Lower leg skin (tissue), 4 donors: ENCODE measurements around the gene OSGEP. TPM values are rescaled to one million over a fixed set of nuclear protein-coding genes. Genes with fewer than 3 reads are reported as not detected.

Source experiments
- DNase-seq, 2 donors: peaks; one replicate each; pipeline ENCODE4 v3.0.0-alpha.2; 2019; ENCODE audit warnings: low spot score in 2 of 2
- H3K4me3 ChIP-seq: fragments of 200-600 bp; sonication (generic); 2 replicates; pipeline ENCODE4 v1.5.1; 2017; ENCODE audit warnings: mild to moderate bottlenecking, low read depth; ENCODE audit not compliant: poor library complexity, severe bottlenecking
- POLR2A ChIP-seq, 2 donors: fragments of 450-650 bp; IDR thresholded peaks; one replicate each; pipeline ENCODE4 v1.6.1; 2016 to 2017; ENCODE audit warnings: antibody characterized with exemption in 2 of 2, mild to moderate bottlenecking in 1 of 2, moderate library complexity in 1 of 2
- WGBS, 2 donors: methylation state at CpG; one replicate each; pipeline ENCODE4 v1.1.5; 2018; 5-methylcytosine and 5-hydroxymethylcytosine counted together
- intact Hi-C: fragments of 100-400 bp; cut with DNase I; formaldehyde crosslinking; loops from one replicate; pipeline ENCODE4 v1.15.0; 2023; ENCODE audit warnings: low total_unique reads
- total RNA-seq, 4 donors: library from RNA; depleted of rRNA; stranded (reverse); fragments of >200 nt; gene quantifications; one replicate each; pipeline ENCODE4 v1.1.0, GENCODE V29; 2016
- TF ChIP-seq, protein P1 (sequence below), 3 donors: fragments of 450-650 bp; IDR thresholded peaks; one replicate each; pipeline ENCODE4 v1.5.1; 2016; ENCODE audit warnings: antibody characterized with exemption in 3 of 3, mild to moderate bottlenecking in 3 of 3, moderate library complexity in 2 of 3

The OSGEP gene
- total RNA-seq, 4 donors from 2014 or later: 13.8 to 54.5 (median 35.8) TPM

DNA sequence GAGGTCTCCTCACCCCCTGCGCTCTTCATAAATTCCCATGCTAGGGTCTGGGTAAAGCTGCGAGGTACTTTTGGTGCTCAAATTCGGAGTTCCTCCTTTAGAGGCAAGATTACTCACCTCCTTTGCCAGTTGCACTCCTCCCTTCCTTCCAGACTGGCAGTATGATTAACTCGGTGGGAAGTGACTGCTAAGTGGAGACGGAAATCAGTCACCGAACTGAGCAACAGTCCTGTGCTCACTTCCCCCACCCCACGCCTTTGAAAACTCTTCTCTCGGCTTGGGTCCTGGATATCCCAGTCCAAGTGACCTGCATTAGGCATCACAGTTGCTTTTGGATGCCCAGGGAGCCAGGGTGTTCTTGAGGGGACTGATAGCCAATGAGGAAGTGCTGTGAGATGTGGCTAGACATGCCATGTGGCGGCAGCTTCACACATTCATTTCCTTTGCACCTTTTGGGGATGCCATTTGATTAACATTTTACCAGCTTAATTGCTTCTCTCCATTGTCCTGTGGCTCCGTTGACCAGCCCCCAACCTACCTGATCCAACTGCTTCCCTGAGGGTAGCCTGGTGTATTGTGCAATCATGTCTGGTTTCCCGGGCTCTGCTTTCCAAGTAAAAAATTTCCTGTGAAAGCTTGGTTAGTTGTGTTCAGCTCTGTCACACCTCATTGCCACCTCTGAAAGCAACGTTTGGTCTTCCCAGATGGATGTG is 15.4 kb upstream of the OSGEP start:
- H3K4me3 ChIP-seq: peak overlapping the region; percentile 65
- WGBS, 2 donors: 1% methylated on average over 12 of the region's 12 CpGs
- intact Hi-C loops: loop anchor here (10.0 kb wide), 1 partner anchor 215 kb away; the partner anchor contains the start of genes ANG and RNASE4
- TF ChIP-seq POLR2A (IDR thresholded peaks at IDR 0.05): no peak
- TF ChIP-seq, protein P1, sequence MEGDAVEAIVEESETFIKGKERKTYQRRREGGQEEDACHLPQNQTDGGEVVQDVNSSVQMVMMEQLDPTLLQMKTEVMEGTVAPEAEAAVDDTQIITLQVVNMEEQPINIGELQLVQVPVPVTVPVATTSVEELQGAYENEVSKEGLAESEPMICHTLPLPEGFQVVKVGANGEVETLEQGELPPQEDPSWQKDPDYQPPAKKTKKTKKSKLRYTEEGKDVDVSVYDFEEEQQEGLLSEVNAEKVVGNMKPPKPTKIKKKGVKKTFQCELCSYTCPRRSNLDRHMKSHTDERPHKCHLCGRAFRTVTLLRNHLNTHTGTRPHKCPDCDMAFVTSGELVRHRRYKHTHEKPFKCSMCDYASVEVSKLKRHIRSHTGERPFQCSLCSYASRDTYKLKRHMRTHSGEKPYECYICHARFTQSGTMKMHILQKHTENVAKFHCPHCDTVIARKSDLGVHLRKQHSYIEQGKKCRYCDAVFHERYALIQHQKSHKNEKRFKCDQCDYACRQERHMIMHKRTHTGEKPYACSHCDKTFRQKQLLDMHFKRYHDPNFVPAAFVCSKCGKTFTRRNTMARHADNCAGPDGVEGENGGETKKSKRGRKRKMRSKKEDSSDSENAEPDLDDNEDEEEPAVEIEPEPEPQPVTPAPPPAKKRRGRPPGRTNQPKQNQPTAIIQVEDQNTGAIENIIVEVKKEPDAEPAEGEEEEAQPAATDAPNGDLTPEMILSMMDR (IDR thresholded peaks at IDR 0.05): no peak
- DNase-seq: peak; percentile 60 to 87

DNA sequence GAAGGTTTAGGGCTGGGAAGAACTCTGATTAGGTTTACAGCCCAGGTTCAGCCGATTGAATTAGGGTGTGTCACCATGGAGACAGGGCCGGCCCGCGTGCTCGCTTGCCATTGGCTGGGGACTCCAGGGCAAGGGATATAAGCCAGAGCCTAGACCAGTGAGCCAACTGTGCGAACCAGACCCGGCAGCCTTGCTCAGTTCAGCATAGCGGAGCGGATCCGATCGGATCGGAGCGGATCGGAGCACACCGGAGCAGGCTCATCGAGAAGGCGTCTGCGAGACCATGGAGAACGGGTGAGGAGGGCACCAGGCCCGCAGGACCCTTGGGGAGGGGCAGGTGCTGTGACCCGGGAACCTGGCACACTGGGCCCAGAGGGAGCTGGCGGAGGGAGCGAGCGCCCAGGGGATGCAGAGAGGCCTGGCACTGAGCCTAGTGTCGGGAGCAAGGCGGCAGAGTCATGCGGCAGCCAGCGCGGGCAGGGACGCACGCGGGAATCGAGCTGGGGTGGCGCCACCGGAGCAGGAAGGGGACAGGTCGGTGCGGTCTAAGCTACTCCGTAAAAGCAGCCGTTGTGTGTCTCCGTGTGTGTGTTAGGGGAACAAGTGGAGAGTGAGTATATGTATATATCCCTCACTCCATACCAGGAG is 14.8 kb upstream of the OSGEP start, which contains the start of gene PNP:
TSS of gene PNP (plus strand) at position 165 of the 648 bp plus-strand sequence. CDS start at position 284, 119 bp downstream.
- TF ChIP-seq, protein P1 (IDR thresholded peaks at IDR 0.05): no peak
- TF ChIP-seq POLR2A (IDR thresholded peaks at IDR 0.05): peak in 1 of 2 donors; percentile 33

DNA sequence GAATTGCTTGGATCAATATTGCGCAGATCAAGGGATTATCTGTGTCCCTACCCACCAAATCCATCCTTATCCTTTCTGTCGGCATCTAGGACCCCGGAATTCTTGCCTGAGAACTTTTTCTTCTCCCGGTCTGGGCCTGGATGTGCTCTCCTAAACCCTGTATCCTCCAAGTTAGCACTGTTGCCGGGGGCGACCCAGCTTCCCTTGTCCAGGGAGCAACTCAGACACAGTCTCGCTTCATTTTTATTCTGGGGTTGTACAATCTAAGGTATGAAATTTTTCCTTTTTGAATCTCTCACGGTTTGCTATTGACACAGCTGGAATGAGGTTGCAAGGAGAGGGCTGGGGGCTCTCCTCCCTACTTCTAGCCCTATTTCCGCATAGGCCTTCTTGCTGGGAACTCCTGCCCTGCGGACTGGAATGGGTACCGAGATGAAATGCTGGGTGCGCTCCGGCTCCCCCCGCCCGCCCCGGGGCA is 14.2 kb upstream of the OSGEP start:
- no peak for TF ChIP-seq POLR2A (IDR thresholded peaks at IDR 0.05)
- TF ChIP-seq, protein P1 (IDR thresholded peaks at IDR 0.05): no peak
- intact Hi-C loops: loop anchor here (10.0 kb wide), 1 partner anchor 216 kb away; the partner anchor contains the start of genes ANG and RNASE4
- WGBS, 2 donors: 26% methylated on average over 16 of the region's 16 CpGs
- DNase-seq: no peak
- no peak overlapping the region for H3K4me3 ChIP-seq

More for the DNA sequence above, 14.8 kb upstream of the OSGEP start, which contains the start of gene PNP:
- DNase-seq: peak; percentile 91 to 98
- intact Hi-C loops: loop anchor here (10.0 kb wide), 1 partner anchor 215 kb away; the partner anchor contains the start of genes ANG and RNASE4
- 0% methylated on average over 13 to 28 of the region's 40 CpGs for WGBS, 2 donors
- H3K4me3 ChIP-seq: peak within 1 kb of the TSS; percentile 65

DNA sequence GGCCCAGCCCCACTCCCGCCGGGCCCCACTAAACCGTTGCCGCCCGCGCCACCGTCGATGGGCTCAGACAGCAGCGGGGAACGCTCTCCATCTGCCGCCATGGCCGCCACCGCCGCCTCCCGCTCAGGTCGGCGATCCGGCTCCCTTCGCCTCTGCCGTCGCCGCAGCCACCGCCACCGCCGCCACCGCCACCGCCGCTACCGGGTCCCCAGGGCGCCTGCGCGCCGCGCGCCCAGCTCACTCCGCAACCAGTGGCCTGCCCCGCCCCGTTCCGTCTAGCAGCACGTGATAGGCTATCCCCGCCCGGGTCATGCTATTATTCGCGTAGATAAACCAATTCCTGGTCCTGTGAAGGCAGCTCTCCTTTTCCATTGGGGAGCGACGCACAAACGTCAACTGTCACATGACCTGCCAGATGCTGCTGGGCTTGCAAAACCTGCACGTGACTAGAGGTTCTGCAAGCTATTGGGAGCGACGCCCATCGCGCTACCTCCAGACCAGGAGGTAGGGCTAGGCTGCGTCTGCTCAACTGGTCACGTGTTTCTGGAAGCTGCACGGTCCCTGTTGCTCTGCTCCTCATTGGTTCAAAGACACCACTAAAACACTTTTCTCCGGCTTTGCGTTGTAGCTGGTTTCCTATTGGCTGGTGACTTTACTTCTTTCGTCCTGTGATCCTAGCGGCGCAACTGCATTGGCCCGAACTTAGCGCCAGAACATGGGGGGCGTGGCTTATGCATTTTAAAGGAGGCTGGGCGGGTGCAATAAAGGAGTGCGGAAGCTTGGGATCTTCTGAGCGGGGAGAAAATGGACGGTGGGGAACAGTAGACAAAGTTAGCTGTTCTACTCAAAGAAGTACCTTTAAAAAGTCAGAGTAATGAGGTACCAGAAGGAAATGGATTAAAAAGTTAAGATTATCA is 6.9 kb upstream of the OSGEP start, which contains the start of gene PIP4P1:
TSS of gene PIP4P1 (minus strand) at position 210 of the 917 bp plus-strand sequence. CDS start at position 101, 109 bp downstream.
- H3K4me3 ChIP-seq: peak within 1 kb of the TSS; percentile 62
- peak in 1 of 2 donors; percentile 89 for TF ChIP-seq POLR2A (IDR thresholded peaks at IDR 0.05)
- TF ChIP-seq, protein P1 (IDR thresholded peaks at IDR 0.05): no peak
- intact Hi-C loops: loop anchor here (10.0 kb wide), 1 partner anchor 223 kb away; the partner anchor contains the start of genes ANG and RNASE4
- DNase-seq: peak; percentile 100
- WGBS, 2 donors: 0% methylated on average over 40 to 44 of the region's 67 CpGs
